ENCODE measurements around the gene TK1.

DNA sequence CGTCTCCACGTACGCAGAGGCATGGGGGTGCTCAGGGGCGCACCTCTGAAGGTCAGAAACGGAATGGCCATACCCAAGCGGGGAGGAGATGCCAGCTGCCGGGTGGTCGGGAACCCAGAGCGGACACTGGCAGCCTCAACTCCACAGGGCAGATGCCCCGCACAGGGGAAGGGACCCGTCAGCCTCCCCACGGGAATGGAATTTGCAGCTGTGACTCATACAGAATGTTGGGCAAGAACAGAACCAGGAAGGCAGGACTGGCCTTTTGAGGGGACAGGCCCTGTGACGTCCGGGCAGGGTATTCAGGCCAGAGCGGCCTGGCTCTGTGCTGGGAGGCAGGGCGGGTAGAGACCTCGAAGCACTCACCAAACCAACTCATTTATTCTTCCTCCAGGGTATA, 7.5 kb downstream of the TK1 start:
- TF ChIP-seq, protein P1, sequence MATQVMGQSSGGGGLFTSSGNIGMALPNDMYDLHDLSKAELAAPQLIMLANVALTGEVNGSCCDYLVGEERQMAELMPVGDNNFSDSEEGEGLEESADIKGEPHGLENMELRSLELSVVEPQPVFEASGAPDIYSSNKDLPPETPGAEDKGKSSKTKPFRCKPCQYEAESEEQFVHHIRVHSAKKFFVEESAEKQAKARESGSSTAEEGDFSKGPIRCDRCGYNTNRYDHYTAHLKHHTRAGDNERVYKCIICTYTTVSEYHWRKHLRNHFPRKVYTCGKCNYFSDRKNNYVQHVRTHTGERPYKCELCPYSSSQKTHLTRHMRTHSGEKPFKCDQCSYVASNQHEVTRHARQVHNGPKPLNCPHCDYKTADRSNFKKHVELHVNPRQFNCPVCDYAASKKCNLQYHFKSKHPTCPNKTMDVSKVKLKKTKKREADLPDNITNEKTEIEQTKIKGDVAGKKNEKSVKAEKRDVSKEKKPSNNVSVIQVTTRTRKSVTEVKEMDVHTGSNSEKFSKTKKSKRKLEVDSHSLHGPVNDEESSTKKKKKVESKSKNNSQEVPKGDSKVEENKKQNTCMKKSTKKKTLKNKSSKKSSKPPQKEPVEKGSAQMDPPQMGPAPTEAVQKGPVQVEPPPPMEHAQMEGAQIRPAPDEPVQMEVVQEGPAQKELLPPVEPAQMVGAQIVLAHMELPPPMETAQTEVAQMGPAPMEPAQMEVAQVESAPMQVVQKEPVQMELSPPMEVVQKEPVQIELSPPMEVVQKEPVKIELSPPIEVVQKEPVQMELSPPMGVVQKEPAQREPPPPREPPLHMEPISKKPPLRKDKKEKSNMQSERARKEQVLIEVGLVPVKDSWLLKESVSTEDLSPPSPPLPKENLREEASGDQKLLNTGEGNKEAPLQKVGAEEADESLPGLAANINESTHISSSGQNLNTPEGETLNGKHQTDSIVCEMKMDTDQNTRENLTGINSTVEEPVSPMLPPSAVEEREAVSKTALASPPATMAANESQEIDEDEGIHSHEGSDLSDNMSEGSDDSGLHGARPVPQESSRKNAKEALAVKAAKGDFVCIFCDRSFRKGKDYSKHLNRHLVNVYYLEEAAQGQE (IDR thresholded peaks at IDR 0.05; ENCODE audit: insufficient replicate concordance, low read depth), result no peak
- TF ChIP-seq, protein P2, sequence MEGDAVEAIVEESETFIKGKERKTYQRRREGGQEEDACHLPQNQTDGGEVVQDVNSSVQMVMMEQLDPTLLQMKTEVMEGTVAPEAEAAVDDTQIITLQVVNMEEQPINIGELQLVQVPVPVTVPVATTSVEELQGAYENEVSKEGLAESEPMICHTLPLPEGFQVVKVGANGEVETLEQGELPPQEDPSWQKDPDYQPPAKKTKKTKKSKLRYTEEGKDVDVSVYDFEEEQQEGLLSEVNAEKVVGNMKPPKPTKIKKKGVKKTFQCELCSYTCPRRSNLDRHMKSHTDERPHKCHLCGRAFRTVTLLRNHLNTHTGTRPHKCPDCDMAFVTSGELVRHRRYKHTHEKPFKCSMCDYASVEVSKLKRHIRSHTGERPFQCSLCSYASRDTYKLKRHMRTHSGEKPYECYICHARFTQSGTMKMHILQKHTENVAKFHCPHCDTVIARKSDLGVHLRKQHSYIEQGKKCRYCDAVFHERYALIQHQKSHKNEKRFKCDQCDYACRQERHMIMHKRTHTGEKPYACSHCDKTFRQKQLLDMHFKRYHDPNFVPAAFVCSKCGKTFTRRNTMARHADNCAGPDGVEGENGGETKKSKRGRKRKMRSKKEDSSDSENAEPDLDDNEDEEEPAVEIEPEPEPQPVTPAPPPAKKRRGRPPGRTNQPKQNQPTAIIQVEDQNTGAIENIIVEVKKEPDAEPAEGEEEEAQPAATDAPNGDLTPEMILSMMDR (IDR thresholded peaks at IDR 0.05; ENCODE audit: insufficient read depth, low read length), result no peak
